Sigmoid colon (tissue), 7 donors: ENCODE data around the gene EMID1. TPM values are rescaled to one million over a fixed set of nuclear protein-coding genes. Genes with fewer than 3 reads are reported as not detected.
A peak's percentile ranks its signal among the peaks of the same experiment; 100 is the strongest.

ENCODE experiments used
- DNase-seq: peaks from one replicate; pipeline ENCODE4 v3.0.0-alpha.2; 2019
- H3K27ac ChIP-seq, 4 donors: fragments of 200-600 bp; sonication (generic); one replicate each; pipeline ENCODE4 v1.5.1; 2016 to 2019; ENCODE audit warnings: mild to moderate bottlenecking in 1 of 4
- H3K27me3 ChIP-seq, 3 donors: fragments of 200-600 bp; sonication (generic); one replicate each; pipeline ENCODE4 v1.5.1; 2019; ENCODE audit warnings: mild to moderate bottlenecking in 1 of 3
- H3K36me3 ChIP-seq, 4 donors: fragments of 200-600 bp; sonication (generic); one replicate each; pipeline ENCODE4 v1.5.1; 2016 to 2019
- H3K4me1 ChIP-seq, 4 donors: fragments of 200-600 bp; sonication (generic); one replicate each; pipeline ENCODE4 v1.5.1; 2017 to 2019
- H3K4me3 ChIP-seq, 4 donors: fragments of 200-600 bp; sonication (generic); one replicate each; pipeline ENCODE4 v1.5.1; 2017 to 2019; ENCODE audit warnings: mild to moderate bottlenecking in 2 of 4, moderate library complexity in 1 of 4
- H3K9me3 ChIP-seq, 4 donors: fragments of 200-600 bp in 3 of 4; sonication (generic) in 3 of 4; one replicate each; pipeline versions ENCODE4 v1.5.1 to v1.6.1; 2013 to 2019
- EP300 ChIP-seq, 4 donors: sonication (generic); formaldehyde crosslinking; IDR thresholded peaks; one replicate each; pipeline ENCODE4 v1.6.1; 2017; ENCODE audit warnings: antibody characterized with exemption in 4 of 4
- POLR2A ChIP-seq, 2 donors: fragments of 450-650 bp; IDR thresholded peaks; one replicate each; pipeline ENCODE4 v1.6.1; 2016; ENCODE audit warnings: antibody characterized with exemption in 2 of 2, mild to moderate bottlenecking in 2 of 2, moderate library complexity in 2 of 2
- POLR2AphosphoS5 ChIP-seq, 4 donors: sonication (generic); formaldehyde crosslinking; IDR thresholded peaks; one replicate each; pipeline ENCODE4 v1.6.1; 2017; ENCODE audit warnings: antibody characterized with exemption in 4 of 4
- WGBS, 2 donors: extraction: QIAGEN DNeasy Blood & Tissue Kit; methylation state at CpG; one replicate each; pipeline ENCODE4 v1.1.7; 2013; 5-methylcytosine and 5-hydroxymethylcytosine counted together
- intact Hi-C: fragments of 100-400 bp; cut with DNase I; formaldehyde crosslinking; loops from one replicate; pipeline ENCODE4 v1.15.1; 2023
- polyA plus RNA-seq, 3 donors: library from polyadenylated mRNA; stranded (reverse); fragments of 200-250 nt; gene quantifications; one replicate each; pipeline ENCODE4 v1.2.3, GENCODE V29; 2013
- total RNA-seq, 4 donors: library from RNA; depleted of rRNA; stranded (reverse); fragments of >200 nt; gene quantifications; one replicate each; pipeline ENCODE4 v1.1.0, GENCODE V29; 2016
- TF ChIP-seq, protein P1 (sequence below), 4 experiments: fragments of 450-650 bp in 3 of 4; fragments of 200-600 bp in 1 of 4; IDR thresholded peaks; one replicate each; pipeline ENCODE4 v1.5.1; 2016 to 2019; ENCODE audit warnings: antibody characterized with exemption in 4 of 4, mild to moderate bottlenecking in 3 of 4, moderate library complexity in 2 of 4
- donor health status: healthy with polysubstance abuse.
- donor health status: Bipolar disorder and iron deficiency.
- donor health status: healthy.

Gene EMID1
- total and polyA plus RNA-seq, 7 donors, result 0.27 to 5.9 (median 3.2) TPM

- H3K36me3 ChIP-seq, result peaks cover 5 to 38% (median 15%) of the 10 kb centered on the region in 4 donors
- intact Hi-C loops, result loop anchor here (2.0 to 5.0 kb wide), 2 partner anchors 38 to 1154 kb away; partner anchors contain the start of gene GAS2L1
- H3K27me3 ChIP-seq, result no peaks in the 10 kb centered on the region
- peak; percentile 87 for DNase-seq
- no peaks in the 10 kb centered on the region for H3K9me3 ChIP-seq
- peaks cover 0 to 63% (median 57%) of the 10 kb centered on the region in 4 donors for H3K4me1 ChIP-seq
- peak overlapping the region; percentile 94 to 100 (median 96) for H3K27ac ChIP-seq
- TF ChIP-seq, protein P1, sequence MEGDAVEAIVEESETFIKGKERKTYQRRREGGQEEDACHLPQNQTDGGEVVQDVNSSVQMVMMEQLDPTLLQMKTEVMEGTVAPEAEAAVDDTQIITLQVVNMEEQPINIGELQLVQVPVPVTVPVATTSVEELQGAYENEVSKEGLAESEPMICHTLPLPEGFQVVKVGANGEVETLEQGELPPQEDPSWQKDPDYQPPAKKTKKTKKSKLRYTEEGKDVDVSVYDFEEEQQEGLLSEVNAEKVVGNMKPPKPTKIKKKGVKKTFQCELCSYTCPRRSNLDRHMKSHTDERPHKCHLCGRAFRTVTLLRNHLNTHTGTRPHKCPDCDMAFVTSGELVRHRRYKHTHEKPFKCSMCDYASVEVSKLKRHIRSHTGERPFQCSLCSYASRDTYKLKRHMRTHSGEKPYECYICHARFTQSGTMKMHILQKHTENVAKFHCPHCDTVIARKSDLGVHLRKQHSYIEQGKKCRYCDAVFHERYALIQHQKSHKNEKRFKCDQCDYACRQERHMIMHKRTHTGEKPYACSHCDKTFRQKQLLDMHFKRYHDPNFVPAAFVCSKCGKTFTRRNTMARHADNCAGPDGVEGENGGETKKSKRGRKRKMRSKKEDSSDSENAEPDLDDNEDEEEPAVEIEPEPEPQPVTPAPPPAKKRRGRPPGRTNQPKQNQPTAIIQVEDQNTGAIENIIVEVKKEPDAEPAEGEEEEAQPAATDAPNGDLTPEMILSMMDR (IDR thresholded peaks at IDR 0.05), result no peak
- TF ChIP-seq EP300 (IDR thresholded peaks at IDR 0.05) (no peak), POLR2AphosphoS5 (IDR thresholded peaks at IDR 0.05) (no peak), POLR2A (IDR thresholded peaks at IDR 0.05) (no peak)
- 0 to 1% methylated on average over 51 of the region's 51 CpGs for WGBS, 2 donors
- peak overlapping the region; percentile 72 to 80 (median 76) for H3K4me3 ChIP-seq
Measured at GRCh38 chr22:29268511-29269229, 63.0 kb downstream of the EMID1 start.

GRCh38 chr22:29269230-29269604 is 63.5 kb downstream of the EMID1 start:
- peaks cover 6 to 38% (median 17%) of the 10 kb centered on the region in 4 donors for H3K36me3 ChIP-seq
- TF ChIP-seq POLR2A (IDR thresholded peaks at IDR 0.05) (no peak), EP300 (IDR thresholded peaks at IDR 0.05) (no peak)
- TF ChIP-seq, protein P1 (IDR thresholded peaks at IDR 0.05), result no peak
- WGBS, 2 donors, result 1% methylated on average over 14 of the region's 14 CpGs
- H3K27me3 ChIP-seq, result no peaks in the 10 kb centered on the region
- H3K4me1 ChIP-seq, result peaks cover 0 to 68% (median 62%) of the 10 kb centered on the region in 4 donors
- H3K4me3 ChIP-seq, result peak overlapping the region; percentile 72 to 80 (median 76)
- no peak for DNase-seq
- no peaks in the 10 kb centered on the region for H3K9me3 ChIP-seq
- intact Hi-C loops, result loop anchor here (2.0 to 5.0 kb wide), 2 partner anchors 38 to 1153 kb away; partner anchors contain the start of gene GAS2L1
- peak overlapping the region; percentile 94 to 100 (median 96) for H3K27ac ChIP-seq

- TF ChIP-seq, protein P1 (IDR thresholded peaks at IDR 0.05), result no peak
- TF ChIP-seq EP300 (IDR thresholded peaks at IDR 0.05) (no peak), POLR2AphosphoS5 (IDR thresholded peaks at IDR 0.05) (no peak), POLR2A (IDR thresholded peaks at IDR 0.05) (no peak)
- Histone ChIP-seq H3K27me3 (no peaks in the 10 kb centered on the region), H3K36me3 (peaks cover 6 to 38% (median 22%) of the 10 kb centered on the region in 4 donors), H3K27ac (peak overlapping the region; percentile 94 to 100 (median 96)), H3K4me3 (peak overlapping the region; percentile 72 to 80 (median 76)), H3K4me1 (peaks cover 0 to 73% (median 69%) of the 10 kb centered on the region in 4 donors), H3K9me3 (no peaks in the 10 kb centered on the region)
- 4 to 13% methylated on average over 13 of the region's 13 CpGs for WGBS, 2 donors
- DNase-seq, result no peak
- intact Hi-C loops, result loop anchor here (2.0 to 5.0 kb wide), 2 partner anchors 37 to 1152 kb away; partner anchors contain the start of gene GAS2L1
Measured at GRCh38 chr22:29269731-29270474, 64.2 kb downstream of the EMID1 start.

GRCh38 chr22:29270475-29271271 is 65.0 kb downstream of the EMID1 start:
- WGBS, 2 donors, result 22 to 27% methylated on average over 9 of the region's 9 CpGs
- intact Hi-C loops, result no loop called here
- H3K4me3 ChIP-seq, result peak overlapping the region; percentile 72 to 80 (median 76)
- DNase-seq, result no peak
- no peaks in the 10 kb centered on the region for H3K27me3 ChIP-seq
- H3K9me3 ChIP-seq, result no peaks in the 10 kb centered on the region
- H3K27ac ChIP-seq, result peak overlapping the region; percentile 94 to 100 (median 96)
- peaks cover 6 to 38% (median 20%) of the 10 kb centered on the region in 4 donors for H3K36me3 ChIP-seq
- TF ChIP-seq, protein P1 (IDR thresholded peaks at IDR 0.05), result no peak
- peak in 1 of 4 donors; percentile 31 for TF ChIP-seq POLR2AphosphoS5 (IDR thresholded peaks at IDR 0.05)
- peaks cover 0 to 80% (median 72%) of the 10 kb centered on the region in 4 donors for H3K4me1 ChIP-seq
